ENCODE measurements around the gene FBXL2.
"Not testable (repeated sequence)": the region's sequence is repeated elsewhere in the genome, so short reads cannot be mapped to it uniquely, and the experiment has no call there.

The FBXL2 gene

DNA sequence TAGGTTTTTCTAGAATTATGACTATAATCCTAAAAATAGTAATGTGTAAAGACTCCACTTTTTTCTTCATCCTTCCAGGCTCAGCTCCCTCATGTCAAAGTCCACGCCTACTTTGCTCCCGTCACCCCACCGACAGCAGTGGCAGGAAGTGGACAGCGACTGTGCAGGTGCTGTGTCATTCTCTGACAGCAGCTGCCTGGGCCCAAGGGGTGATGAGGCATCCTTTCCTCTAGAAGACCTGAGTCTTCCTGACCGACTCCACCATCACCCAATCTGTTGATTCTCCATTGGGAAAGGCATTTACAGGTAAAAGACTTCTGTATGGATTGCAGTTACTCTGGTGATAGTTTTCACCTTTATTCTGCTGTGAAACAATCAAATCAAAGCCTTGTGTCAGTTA is 108.2 kb downstream of the FBXL2 start:
- peak; percentile 41 to 43 for DNase-seq (ENCODE audit: low read depth in 2 of 2)

DNA sequence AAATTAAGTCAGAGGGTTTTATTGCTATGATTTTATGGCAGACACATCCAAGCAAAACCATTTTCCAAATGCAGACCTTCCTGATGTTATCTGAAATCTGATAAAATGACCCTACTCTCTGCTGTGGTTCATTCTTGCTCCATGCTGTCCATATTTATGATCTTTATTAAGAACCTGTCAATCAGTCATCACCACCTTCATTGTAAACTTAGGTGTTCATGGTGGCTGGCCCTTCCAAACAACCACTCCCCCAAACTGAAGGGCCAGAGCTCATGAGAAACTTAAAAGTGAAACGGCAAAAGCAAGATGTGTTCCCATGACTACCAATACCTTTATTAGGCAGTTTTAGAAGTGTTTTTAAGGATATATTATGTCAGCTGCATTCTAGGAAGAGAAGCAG is 109.4 kb downstream of the FBXL2 start:
- DNase-seq (ENCODE audit: low read depth in 2 of 2): no peak

DNA sequence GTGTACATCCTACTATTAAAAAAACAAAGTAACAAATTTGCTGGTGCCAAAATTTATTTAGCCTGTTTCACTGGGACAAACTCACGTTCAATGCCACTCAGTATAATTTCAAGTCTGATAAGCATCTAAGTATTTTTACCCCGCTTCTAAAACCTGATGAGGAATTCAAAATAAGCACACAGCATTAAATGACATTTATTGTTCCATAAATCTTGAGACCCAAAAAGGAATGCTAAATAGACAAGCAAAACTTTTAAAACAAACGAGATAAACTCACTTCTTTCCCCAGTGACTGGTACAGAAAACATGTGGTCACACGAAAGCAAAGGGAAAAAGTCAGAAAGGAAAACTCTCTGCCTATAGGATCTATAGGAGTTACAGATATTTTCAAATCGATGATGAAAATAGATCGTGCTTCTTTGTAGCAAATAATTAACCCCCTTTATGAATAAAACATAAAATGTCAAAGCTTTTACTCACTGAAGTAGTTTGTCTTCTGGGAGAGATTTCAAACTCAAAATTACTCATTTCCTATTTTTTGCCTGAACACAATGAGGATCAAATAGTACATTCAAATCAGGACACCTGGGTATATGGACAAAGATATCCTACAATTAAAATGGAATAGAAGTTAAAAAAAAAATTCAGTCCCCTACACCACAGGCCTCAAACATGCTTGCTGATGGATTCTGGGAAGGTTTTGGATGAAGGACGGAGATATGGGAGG is 111.3 kb downstream of the FBXL2 start:
- no peak for DNase-seq (ENCODE audit: low read depth in 2 of 2)

DNA sequence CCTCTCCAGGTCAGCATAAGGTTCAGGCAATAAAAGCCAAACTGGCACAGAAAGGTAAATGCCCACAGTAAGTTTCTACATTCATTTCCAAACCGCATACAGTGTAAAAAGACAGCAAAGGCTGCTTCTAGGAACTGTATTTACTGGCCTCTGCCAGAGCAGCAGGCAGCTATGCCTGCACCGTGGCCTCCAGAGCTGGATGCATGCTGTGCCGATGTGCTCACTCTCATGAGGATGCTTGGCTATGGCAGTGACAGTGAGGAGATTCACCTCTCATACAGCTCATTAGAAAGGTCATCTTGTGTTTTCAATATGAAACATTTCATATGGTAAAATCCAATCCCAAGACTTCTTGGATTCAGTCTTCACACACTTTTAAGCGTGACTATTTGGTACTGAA is 112.7 kb downstream of the FBXL2 start:
- no peak for DNase-seq (ENCODE audit: low read depth in 2 of 2)

DNA sequence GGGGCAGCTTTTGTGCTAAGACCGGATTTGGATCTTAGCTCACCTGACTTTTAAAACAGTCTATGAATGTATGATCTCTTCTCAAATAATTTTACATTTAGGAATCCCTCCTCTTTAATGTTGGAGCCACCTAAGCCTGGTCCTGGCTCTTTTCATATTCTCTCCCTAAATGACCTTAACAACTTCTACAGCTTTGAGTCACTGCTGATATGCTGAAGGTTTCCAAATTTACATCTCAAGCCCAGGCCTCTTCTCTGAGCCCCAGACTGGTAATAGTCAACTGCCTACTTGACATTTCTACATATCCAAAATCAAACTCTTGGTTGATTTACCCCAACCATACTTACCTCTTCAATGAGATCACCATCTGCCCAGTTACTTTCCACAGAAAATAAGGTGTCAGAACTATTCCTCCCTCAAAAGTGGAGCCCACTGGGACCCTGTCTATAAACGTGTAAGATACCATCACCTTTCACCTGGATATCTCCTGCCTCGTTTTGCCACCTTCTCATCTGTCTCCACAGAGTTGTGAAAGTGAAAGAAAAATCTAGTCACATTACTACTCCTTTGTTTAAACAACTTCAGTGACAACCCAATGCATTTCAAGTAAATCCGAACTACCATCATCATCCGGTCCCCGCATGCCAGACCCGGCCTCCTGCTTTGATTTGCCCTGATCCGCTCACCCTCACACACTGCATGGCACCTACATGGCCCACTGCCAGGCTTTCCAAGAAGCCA is 114.2 kb downstream of the FBXL2 start:
- no peak for DNase-seq (ENCODE audit: low read depth in 2 of 2)

DNA sequence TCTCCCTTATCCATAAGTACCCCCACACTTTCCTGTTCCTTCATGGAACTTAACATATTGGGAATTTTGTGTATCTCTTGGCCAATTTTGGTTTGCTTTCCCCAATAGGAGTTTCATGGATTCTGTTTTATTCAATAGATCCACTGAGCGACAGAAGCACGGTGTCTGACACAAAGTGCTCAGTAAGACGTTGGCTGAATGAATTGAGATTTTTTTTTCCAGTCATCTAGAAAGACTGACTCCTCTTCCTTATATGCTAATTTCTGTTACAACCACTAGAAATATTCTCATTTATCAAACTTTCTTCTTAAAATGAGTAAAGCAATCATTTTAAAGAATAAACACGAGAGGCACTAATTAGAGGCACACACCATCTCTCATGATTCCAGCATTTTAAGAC is 114.9 kb downstream of the FBXL2 start:
- no peak for DNase-seq (ENCODE audit: low read depth in 2 of 2)

DNA sequence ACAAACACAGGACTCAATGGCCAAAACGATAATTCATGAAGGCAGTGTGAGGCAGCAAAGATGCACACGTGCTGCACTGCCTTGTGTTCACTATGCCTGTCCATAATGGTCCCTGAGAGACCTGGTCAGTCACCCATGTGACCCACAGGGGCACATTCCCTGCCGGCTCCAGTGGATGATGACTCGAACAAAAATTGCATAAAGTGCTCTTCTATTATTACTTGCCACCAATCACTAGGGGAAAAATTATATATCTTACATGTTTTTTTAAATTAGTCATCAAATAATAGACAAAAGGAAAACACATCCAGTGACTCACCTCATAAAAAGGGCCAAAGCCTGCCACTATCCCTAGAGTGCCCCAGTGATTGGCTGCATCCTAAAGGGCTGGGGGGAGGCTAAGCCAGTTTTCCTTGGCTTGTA is 115.5 kb downstream of the FBXL2 start:
- no peak for DNase-seq (ENCODE audit: low read depth in 2 of 2)

DNA sequence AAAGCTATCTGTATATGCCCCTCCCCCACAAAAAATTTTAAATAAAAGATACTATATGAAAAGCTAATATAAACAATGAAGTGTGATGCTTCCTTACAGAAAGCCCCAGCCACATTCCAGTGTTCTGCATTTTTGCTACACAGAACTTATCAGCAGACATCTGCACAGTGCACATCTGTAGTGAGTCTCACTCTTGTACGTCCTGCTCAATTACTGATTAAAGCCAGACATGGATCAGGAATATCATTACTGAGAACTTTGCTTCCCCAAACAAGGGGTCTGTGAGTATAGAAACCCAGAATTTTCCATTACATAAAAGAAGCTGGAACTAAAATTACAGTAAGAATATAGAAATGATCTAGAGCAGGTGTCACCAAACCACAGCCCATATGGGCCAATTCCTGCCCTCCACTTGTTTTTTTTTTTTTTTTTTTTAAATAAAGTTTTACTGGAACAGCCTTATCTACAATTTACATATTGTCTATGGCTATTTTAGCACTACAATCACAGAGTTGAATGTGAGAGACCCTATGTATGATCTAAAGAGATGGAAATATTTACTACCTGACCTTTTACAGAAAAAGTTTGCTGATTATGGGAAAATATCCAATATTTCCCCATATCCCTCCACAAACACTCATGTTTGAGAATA is 117.3 kb downstream of the FBXL2 start:
- no peak for DNase-seq (ENCODE audit: low read depth in 2 of 2)

DNA sequence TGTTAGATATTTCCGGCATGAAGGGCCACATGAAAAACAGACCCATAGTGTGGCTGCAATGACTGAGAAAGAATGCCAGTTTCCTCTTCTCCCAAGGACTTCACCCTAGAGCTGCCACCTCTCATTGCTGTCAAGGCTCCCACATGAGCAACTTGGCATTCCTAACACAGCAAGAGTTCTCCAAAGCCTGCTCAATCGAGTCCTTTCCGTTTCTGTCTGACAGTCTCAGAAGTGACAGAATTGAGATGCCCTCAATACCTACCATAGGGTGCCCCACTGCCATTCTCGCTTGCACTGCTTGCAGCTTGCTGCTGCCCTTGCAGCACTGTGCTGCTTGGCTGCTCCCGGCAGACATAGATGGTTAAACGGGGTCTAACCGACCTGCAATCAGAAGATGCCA is 118.7 kb downstream of the FBXL2 start:
- DNase-seq (ENCODE audit: low read depth in 2 of 2): no peak

DNA sequence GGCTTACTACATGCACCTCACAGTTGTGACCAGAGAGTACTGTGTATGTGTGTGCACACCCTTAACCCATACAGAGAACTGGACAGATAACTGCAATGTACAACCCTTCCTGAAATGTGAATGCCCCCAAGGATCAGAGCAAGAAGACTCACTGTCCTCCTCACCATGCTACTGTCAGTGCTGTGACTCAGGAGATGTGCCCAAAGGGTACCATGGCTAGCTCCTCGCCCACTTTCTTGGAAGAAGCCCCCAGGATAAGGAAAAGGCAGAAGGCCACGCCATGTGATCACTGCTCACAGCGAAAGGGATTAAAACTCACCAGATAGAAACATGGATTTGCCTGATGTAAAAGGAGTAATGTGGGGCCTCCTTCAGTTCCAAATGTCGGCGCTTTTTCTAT is 121.2 kb downstream of the FBXL2 start:
- no peak for DNase-seq (ENCODE audit: low read depth in 2 of 2)

DNA sequence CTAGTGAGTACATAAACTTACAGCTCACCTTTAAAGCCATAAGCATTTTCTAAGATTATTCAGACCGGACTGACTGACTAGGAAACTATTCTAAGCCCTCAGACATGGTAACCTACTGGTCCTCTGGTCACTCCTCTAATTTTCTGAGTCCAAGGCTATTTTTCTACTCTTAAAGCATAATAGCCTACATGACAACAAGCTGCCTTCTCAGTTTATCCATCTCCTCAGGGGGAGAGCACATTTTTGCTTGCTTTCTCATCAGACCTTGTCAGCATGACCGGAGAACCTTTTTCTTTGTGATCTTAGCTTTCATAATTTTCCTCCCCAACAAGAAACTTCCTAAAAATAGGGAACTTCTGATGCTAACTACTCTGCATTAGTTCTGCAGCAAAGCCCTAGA is 124.5 kb downstream of the FBXL2 start:
- DNase-seq (ENCODE audit: low read depth in 2 of 2): no peak

DNA sequence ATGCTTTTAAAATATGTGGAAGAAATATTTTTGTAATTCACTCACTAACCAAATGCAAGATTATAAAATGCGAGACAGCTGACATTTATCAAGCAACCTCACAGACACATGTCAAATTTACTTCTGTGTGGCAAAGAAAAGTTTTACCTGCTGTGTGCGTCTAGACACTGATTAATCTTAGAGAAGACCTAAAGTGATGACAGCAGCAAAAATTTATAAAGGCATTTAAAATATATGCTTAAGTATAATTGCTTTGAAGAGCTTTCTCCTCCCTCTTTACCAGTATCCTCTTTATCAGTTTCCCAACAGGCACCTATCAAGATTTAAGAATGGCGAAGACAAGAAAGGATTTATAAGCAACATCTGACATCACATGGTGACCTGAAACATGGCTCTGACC is 125.7 kb downstream of the FBXL2 start:
- DNase-seq (ENCODE audit: low read depth in 2 of 2): no peak

DNA sequence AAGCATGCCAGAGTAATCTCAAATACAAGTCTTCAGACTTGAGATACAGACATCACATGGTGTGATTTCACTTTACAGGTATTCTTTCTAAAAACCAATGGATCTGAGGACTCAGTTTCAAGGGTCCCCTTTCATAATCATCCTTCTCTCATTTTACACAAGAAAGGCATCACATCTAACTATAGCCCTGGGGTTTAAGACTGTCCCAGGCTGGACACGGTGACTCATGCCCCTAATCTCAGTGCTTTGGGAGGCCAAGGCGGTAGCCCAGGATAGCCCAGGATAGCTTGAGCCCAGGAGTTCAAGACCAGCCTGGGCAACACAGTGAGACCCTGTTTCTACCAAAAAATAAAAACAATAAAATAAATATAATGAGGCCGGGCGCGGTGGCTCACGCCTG is 126.5 kb downstream of the FBXL2 start:
- DNase-seq (ENCODE audit: low read depth in 2 of 2): no peak

DNA sequence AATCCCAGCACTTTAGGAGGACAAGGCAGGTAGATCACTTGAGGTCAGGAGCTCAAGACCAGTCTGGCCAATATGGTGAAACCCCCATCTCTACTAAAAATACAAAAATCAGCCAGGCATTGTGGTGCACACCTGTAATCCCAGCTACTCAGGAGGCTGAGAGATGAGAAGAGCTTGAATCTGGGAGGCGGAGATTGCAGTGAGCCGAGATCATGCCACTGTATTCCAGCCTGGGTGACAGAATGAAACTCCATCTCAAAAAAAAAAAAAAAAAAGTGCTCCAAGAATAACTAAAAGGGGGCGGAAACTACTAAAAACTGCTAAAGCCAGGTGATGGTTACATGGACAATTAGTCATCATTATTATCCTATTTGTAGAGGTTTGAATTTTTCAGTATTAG is 133.6 kb downstream of the FBXL2 start:
- DNase-seq (ENCODE audit: low read depth in 2 of 2): not testable (repeated sequence)

DNA sequence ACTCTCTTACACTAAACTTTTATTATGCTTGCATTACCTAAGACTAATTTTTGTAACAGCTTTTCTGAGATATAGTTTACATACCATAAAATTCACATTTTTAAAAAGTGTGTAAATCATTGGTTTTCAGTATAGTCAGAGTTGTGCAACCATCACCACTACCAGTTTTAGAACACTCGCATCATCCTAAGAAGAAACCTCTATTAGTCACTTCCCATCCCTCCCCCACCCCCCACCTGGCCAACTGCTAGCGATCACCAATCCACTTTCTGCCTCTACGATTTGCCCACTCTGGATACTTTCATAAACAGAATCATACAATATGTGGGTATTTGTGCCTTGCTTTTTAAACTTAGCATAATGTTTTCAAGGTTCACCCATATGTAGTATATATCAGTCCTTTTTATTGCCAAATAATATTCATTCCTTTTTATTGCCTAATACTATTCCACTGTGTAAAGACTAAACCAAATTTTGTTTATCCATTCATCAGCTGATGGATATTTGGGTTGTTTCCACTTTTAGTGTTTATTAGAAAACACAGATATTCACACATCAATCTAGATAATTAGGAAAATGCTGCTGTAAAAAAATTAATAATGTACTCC is 139.9 kb downstream of the FBXL2 start:
- DNase-seq (ENCODE audit: low read depth in 2 of 2): peak in 1 of 2 donors; percentile 27

DNA sequence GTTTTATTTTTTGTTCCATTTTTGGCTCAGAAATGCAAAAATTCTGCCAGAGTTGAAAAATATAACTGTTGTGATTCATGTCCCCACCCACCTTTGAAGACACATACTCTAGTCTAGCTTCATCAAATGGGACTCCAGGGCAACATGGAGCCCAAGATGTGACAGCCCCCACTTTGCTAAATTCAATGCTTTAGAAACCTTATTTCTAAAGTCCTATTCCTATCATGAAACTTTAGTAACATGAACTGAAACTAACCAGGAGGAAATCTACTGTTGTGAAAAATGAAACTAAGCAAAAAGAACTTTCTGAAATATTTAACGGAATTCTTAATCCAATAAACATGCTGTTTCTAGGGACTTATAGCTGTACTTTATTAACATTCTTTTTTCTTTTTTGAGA is 142.7 kb downstream of the FBXL2 start:
- no peak for DNase-seq (ENCODE audit: low read depth in 2 of 2)

DNA sequence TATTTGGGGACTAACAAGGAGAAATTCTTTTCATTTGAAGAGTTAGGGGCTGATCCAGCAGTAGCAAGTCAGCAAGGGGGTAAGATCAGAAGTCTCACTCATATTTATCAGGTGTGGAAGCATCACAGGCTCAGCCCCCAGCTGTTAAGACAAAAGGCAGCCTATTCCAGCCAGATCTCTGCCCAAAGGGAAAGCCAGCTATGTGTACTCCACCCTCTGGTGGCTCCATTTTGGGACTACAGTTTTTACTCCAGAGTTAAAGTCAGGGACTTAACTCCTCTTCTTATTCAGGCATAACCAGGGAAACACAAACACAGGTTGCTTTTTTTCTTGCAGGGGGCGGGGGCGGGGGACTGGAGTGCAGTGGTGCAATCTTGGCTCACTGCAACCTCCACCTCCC is 143.7 kb downstream of the FBXL2 start:
- DNase-seq (ENCODE audit: low read depth in 2 of 2): no peak

DNA sequence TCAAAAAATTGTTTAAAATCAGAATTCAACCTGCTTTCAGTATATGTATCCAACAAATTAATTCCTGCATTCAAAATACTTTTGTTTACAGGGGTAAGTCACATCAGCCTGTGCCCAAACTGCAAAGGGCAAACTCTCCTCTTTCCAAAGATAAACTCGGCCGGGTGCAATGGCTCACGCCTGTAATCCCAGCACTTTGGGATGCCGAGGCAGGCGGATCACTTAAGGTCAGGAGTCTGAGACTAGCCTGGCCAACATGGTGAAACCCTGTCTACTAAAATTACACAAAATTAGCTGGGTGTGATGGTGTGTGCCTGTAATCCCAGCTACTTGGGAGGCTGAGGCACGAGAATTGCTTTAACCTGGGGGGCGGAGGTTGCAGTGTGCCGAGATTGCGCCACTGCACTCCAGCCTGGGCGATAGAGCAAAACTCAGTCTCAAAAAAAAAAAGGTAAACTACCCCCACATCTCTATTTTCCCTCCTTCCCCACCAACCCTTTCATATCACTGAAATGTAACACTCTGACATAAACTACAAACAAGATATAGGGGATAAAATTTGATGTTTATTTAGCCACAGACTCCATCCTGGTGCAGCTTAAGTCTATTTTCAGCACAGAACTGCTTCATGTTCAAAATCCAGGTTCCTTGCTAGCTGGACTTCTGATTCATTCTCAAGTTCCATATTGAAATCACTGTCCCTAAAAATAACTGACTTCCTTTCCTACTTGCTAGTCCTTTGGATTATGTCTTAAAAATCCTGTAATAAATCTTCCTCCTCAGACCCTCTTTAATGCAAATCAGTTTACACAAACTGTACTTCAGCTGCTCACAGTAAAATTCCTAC is 147.6 kb downstream of the FBXL2 start:
- DNase-seq (ENCODE audit: low read depth in 2 of 2): no peak

DNA sequence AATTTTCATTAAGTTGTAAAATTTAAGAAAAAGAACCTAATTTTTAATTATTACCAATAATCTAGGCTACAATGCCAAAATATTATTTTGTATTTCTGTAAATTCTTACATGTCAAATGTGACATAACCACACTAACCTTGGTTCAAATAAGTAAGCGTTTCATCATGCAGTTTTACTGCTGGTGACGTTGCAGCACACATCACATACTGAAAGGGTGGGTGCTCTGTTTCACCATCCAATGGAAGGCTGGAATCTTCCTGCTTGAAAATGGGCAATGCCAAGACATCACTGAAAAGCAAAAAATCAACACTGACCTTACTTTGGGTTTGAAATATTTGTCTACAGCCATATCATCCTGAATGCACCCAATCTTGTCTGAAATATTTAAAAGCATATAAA is 148.2 kb downstream of the FBXL2 start:
- DNase-seq (ENCODE audit: low read depth in 2 of 2): no peak

DNA sequence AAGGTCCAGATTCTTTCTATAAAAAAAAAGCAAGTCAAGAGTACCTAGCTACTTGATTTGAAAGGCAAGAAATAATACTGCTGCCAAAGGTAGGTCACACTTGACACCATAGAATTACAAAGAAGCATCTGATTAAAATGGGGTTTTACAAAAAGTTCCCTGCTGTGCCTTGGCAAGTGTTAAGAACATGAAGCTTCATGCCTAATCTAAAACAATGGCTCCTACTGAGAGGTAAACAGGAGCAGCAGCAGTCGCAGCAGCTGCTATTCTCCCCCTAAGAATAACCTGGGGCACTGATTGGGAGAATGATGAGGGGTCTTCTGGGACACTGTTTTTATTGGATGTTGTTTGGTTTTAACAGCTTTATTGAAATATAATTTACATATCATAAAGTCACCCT is 148.8 kb downstream of the FBXL2 start:
- no peak for DNase-seq (ENCODE audit: low read depth in 2 of 2)

DNA sequence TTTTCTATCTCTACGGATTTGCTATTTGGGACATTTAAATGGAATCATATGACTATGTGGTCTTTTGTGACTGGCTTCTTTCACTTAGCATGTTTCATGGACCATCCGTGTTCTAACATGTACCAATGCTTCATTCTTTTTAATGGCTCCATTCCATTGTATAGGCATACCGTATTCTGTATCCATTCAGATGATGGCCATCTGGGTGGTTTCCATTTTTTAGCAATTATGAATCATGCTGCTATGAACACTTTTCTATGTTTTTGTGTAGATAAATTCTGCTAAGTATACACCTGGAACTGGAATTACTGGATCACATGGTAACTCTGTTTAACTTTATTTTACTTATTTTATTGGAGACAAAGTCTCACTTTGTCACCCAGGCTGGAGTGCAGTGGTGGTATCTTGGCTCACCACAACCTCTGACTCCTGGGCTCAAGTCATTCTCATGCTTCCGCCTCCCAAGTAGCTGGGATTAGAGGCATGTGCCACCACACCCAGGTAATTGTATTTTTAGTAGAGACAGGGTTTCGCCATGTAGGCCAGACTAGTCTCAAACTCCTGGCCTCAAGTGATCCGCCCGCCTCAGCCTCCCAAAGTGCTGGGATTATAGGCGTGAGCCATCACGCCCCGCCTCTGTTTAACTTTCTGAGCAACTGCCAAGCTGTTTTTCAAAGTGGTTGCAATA is 149.5 kb downstream of the FBXL2 start:
- no peak for DNase-seq (ENCODE audit: low read depth in 2 of 2)
